Measurements from ENCODE around the gene NTMT1.

The NTMT1 gene

GRCh38 chr9:129617167-129617566 lies 8.8 kb upstream of the NTMT1 start:
- ATAC-seq, result no peak
- no peak overlapping the region for H3K27ac Mint-ChIP-seq
- no peak overlapping the region for H3K4me3 Mint-ChIP-seq

GRCh38 chr9:129619787-129620668 lies 5.9 kb upstream of the NTMT1 start:
- Mint-ChIP-seq H3K27me3 (peaks cover 34% of the 10 kb centered on the region), H3K27ac (no peak overlapping the region), H3K36me3 (ENCODE audit: low read depth) (peaks cover 2% of the 10 kb centered on the region), H3K4me1 (peaks cover 17% of the 10 kb centered on the region), H3K9me3 (peaks cover 3% of the 10 kb centered on the region), H3K4me3 (no peak overlapping the region)
- DNase-seq (peak; percentile 27), ATAC-seq (peak; percentile 6)

More at GRCh38 chr9:129617167-129617566, 8.8 kb upstream of the NTMT1 start:
- peaks cover 6% of the 10 kb centered on the region for H3K4me1 Mint-ChIP-seq
- peaks cover 3% of the 10 kb centered on the region for H3K9me3 Mint-ChIP-seq
- peaks cover 31% of the 10 kb centered on the region for H3K27me3 Mint-ChIP-seq
- peaks cover 2% of the 10 kb centered on the region for H3K36me3 Mint-ChIP-seq (ENCODE audit: low read depth)
- DNase-seq, result no peak

DNA sequence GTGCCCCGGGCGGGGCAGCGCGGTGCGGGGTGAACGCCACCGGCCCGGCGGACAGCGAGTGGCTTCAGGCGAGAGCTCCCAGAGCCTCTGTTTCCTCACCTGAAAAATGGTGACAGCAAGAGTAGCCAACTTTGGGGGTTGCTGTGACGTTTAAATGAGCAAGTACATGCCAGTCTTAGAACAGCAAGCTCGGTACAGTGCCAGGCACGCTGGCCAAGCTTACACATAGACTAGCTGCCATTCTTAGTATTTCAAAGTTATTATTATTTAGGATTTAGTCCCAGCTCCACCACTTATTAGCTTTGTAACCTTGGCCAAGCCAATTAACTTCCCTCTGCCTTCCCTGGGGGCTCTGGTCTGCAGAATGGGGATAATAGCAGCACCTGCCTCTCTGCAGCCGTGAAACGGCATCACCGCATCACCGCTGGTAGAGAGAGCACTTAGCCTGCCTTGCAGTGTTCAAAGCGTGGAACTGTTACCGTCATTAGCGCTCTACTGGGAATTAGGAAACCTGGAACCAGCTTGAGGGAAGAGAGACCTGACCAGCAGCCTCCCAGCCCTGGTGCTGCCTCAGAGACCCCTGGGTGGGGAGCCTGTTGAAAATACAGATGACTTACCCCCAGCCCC lies 5.2 kb upstream of the NTMT1 start, which contains the start of gene C9orf50:
TSS of gene C9orf50 (minus strand) at position 433 of the 627 bp plus-strand sequence. CDS start 527 bp downstream, outside the sequence.
- Mint-ChIP-seq H3K36me3 (ENCODE audit: low read depth) (peaks cover 2% of the 10 kb centered on the region), H3K27ac (no peak within 1 kb of the TSS), H3K4me1 (peaks cover 24% of the 10 kb centered on the region), H3K27me3 (peaks cover 34% of the 10 kb centered on the region), H3K4me3 (peak within 1 kb of the TSS; percentile 34), H3K9me3 (peaks cover 3% of the 10 kb centered on the region)
- ATAC-seq, result no peak
- no peak for DNase-seq

DNA sequence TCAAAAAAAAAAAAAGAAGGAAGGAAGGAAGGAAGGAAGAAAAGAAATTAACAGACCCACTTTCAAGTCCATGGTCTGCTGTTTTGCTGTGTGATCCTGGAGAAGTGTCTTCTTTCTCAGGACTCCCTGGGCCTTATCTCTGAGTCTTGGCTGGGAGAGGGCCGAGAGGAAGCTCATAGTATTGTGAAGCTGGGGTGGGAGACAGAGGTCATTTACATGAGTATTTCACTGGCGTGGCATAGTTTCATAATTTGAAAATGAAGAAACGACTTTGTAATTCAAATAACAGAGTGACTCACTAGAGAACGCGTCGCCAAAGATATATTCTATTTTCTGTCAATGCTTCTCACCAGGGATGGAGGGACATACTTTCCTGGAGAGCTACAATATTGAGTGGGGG lies 2.6 kb upstream of the NTMT1 start:
- peaks cover 2% of the 10 kb centered on the region for H3K9me3 Mint-ChIP-seq
- H3K27me3 Mint-ChIP-seq, result peaks cover 29% of the 10 kb centered on the region
- DNase-seq (no peak), ATAC-seq (no peak)
- peaks cover 17% of the 10 kb centered on the region for H3K36me3 Mint-ChIP-seq (ENCODE audit: low read depth)
- peaks cover 42% of the 10 kb centered on the region for H3K4me1 Mint-ChIP-seq
- no peak overlapping the region for H3K4me3 Mint-ChIP-seq
- no peak overlapping the region for H3K27ac Mint-ChIP-seq

- Mint-ChIP-seq H3K27ac (peak overlapping the region; percentile 77), H3K36me3 (ENCODE audit: low read depth) (peaks cover 19% of the 10 kb centered on the region), H3K4me1 (peaks cover 48% of the 10 kb centered on the region), H3K9me3 (no peaks in the 10 kb centered on the region), H3K27me3 (peaks cover 23% of the 10 kb centered on the region), H3K4me3 (peak overlapping the region; percentile 45)
- DNase-seq (peak; percentile 83), ATAC-seq (no peak)
These were observed 1.7 kb upstream of the NTMT1 start for GRCh38 chr9:129624168-129624759.

GRCh38 chr9:129624947-129625346 lies 1.0 kb upstream of the NTMT1 start:
- DNase-seq (no peak), ATAC-seq (peak; percentile 50)
- Mint-ChIP-seq H3K4me1 (peaks cover 55% of the 10 kb centered on the region), H3K27me3 (peaks cover 18% of the 10 kb centered on the region), H3K27ac (peak overlapping the region; percentile 76), H3K4me3 (peak overlapping the region; percentile 93), H3K9me3 (no peaks in the 10 kb centered on the region), H3K36me3 (ENCODE audit: low read depth) (peaks cover 19% of the 10 kb centered on the region)

- peaks cover 70% of the 10 kb centered on the region for H3K4me1 Mint-ChIP-seq
- ATAC-seq (peak; percentile 30), DNase-seq (no peak)
- H3K4me3 Mint-ChIP-seq, result peak overlapping the region; percentile 93
- H3K27me3 Mint-ChIP-seq, result peaks cover 8% of the 10 kb centered on the region
- peak overlapping the region; percentile 89 for H3K27ac Mint-ChIP-seq
- H3K36me3 Mint-ChIP-seq (ENCODE audit: low read depth), result peaks cover 27% of the 10 kb centered on the region
- no peaks in the 10 kb centered on the region for H3K9me3 Mint-ChIP-seq
These were observed 792 bp downstream of the NTMT1 start for GRCh38 chr9:129626625-129627284.

DNA sequence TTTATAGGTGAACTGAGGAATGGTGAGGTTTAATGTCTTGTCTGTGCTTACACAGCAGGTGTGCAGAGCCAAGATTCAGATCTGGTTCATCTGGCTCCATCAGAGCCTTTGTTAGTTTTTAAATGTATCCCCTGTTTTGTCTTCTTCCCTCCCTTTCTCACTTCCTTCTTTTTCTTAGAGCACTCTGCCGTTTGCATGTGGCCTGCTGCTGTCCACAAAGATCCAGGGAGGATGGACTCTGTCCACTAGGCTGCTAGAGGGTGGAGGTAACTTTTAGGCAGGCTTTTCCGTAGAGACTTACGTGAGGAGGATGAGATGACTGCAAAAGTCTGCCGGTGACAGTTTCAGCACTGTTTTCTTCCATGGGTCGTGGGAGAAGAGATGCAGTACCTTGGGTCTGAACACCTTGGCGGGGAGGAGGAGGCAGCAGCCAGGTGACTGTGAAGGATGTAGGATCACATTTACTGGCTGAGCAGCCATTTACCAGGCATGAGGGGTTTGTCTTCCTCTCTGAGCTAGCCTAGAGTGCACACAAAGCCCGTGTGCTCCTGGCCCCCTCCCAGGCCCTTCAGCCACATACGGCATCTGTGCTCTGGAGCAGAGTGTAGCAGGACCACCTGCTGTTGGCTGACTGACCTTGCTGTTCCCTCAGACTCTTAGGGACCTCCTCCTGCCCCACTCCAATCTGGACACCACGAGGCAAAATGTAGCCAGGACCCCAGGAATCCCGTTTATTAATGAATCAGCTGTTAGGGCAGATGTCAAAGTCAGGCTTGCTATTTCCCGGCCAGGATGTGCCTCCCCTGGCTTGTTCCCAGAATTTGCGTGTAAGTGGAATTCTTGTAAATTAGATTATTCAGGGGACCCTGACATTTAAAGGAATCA lies 1.8 kb downstream of the NTMT1 start:
- Mint-ChIP-seq H3K36me3 (ENCODE audit: low read depth) (peaks cover 31% of the 10 kb centered on the region), H3K27ac (peak overlapping the region; percentile 89), H3K27me3 (peaks cover 6% of the 10 kb centered on the region), H3K9me3 (no peaks in the 10 kb centered on the region), H3K4me3 (peak overlapping the region; percentile 93), H3K4me1 (peaks cover 78% of the 10 kb centered on the region)
- ATAC-seq (no peak), DNase-seq (no peak)

- H3K4me1 Mint-ChIP-seq, result peaks cover 76% of the 10 kb centered on the region
- peak overlapping the region; percentile 31 for H3K27ac Mint-ChIP-seq
These were observed 2.7 kb downstream of the NTMT1 start for GRCh38 chr9:129628709-129629108.

DNA sequence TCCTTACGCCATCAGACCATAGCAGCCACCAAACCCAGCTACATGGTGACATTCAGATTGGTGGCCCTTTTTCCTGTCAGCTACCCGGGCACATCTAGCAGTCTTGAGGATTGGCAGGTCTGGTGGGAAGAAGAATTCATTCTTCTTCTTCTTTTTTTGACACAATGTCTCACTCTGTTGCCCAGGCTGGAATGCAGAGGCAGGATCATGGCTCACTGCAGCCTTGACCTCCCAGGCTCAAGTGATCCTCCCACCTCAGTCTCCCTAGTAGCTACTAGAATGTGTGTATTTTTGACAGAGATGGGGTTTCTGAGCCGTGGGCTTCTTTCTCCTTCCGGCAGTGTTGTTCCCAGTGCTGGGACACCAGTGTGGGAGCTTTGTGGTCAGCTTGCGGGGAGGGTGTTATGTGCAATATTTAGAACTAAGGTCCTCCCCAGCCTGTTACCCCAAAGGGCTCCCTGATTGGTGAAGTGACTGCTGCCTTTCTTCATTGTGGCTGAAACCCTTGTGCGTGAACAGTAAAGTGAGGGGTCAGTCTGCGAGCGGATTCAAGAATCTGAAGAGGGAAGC lies 3.4 kb downstream of the NTMT1 start:
- Mint-ChIP-seq H3K27me3 (no peaks in the 10 kb centered on the region), H3K4me1 (peaks cover 72% of the 10 kb centered on the region), H3K27ac (peak overlapping the region; percentile 31), H3K4me3 (no peak overlapping the region), H3K36me3 (ENCODE audit: low read depth) (peaks cover 40% of the 10 kb centered on the region), H3K9me3 (no peaks in the 10 kb centered on the region)
- DNase-seq, result no peak
- ATAC-seq, result no peak

More at GRCh38 chr9:129628709-129629108, 2.7 kb downstream of the NTMT1 start:
- DNase-seq (no peak), ATAC-seq (no peak)
- H3K9me3 Mint-ChIP-seq, result no peaks in the 10 kb centered on the region
- H3K36me3 Mint-ChIP-seq (ENCODE audit: low read depth), result peaks cover 38% of the 10 kb centered on the region
- H3K4me3 Mint-ChIP-seq, result peak overlapping the region; percentile 27
- no peaks in the 10 kb centered on the region for H3K27me3 Mint-ChIP-seq

- DNase-seq (no peak), ATAC-seq (no peak)
- Mint-ChIP-seq H3K4me1 (peaks cover 59% of the 10 kb centered on the region), H3K27me3 (no peaks in the 10 kb centered on the region), H3K27ac (peak overlapping the region; percentile 60), H3K36me3 (ENCODE audit: low read depth) (peaks cover 45% of the 10 kb centered on the region), H3K4me3 (no peak overlapping the region), H3K9me3 (no peaks in the 10 kb centered on the region)
These were observed 5.2 kb downstream of the NTMT1 start for GRCh38 chr9:129630967-129631673.

DNA sequence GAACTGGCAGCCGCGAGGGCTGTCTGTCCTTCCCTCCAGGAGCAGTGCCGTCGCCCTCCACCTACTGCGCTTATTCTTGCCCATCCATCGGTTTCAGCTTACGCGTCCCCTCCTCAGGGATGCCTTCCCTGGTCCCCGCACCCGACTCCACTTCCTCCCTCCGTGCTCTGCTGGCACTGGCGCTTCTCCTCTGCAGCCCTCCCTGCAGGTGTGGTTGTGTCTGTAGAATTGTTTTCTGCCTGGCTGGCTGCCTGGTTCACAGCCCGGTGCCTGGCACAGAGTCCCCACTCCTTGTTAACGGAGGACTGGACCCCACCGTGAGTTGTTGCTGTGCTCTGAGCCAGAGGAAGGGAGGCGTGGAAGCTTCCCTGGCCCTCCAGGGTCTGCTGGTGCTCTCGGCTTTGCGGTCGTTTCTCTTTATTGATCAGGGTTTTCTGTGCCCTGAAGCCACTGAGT lies 5.7 kb downstream of the NTMT1 start:
- Mint-ChIP-seq H3K27me3 (no peaks in the 10 kb centered on the region), H3K36me3 (ENCODE audit: low read depth) (peaks cover 40% of the 10 kb centered on the region), H3K4me1 (peaks cover 57% of the 10 kb centered on the region), H3K4me3 (no peak overlapping the region), H3K9me3 (no peaks in the 10 kb centered on the region), H3K27ac (peak overlapping the region; percentile 60)
- DNase-seq, result no peak
- no peak for ATAC-seq

- H3K4me1 Mint-ChIP-seq, result peaks cover 50% of the 10 kb centered on the region
- H3K9me3 Mint-ChIP-seq, result no peaks in the 10 kb centered on the region
These were observed 6.5 kb downstream of the NTMT1 start for GRCh38 chr9:129632460-129632859.

More at GRCh38 chr9:129632460-129632859, 6.5 kb downstream of the NTMT1 start:
- ATAC-seq (no peak), DNase-seq (no peak)
- Mint-ChIP-seq H3K27ac (peak overlapping the region; percentile 44), H3K4me3 (no peak overlapping the region), H3K36me3 (ENCODE audit: low read depth) (peaks cover 33% of the 10 kb centered on the region), H3K27me3 (no peaks in the 10 kb centered on the region)

Data from activated naive CD8-positive, alpha-beta T cell treated with anti-CD3 and anti-CD28 coated beads, Interleukin-2, amount 50 U/mL, for 24 hours (primary cell).